H1 (cell line): ENCODE results near the gene FAM240A.
A peak's percentile ranks its signal among the peaks of the same experiment; 100 is the strongest.

ENCODE experiments used
- ATF2 ChIP-seq: IDR thresholded peaks from 2 replicates; pipeline ENCODE4 v1.6.1; 2012; ENCODE audit warnings: low read length, inconsistent platforms
- CBX8 ChIP-seq: fragments of 300-800, 300-1000 bp; sonication (generic); IDR thresholded peaks from 2 replicates; pipeline ENCODE4 v1.7.1; 2016; ENCODE audit warnings: low read depth, low read length, borderline replicate concordance
- CREB1 ChIP-seq: IDR thresholded peaks from 2 replicates; pipeline ENCODE4 v1.6.1; 2012; ENCODE audit warnings: inconsistent platforms
- EGR1 ChIP-seq: IDR thresholded peaks from 2 replicates; pipeline ENCODE4 v1.6.1; 2011; ENCODE audit warnings: low read depth, low read length, borderline replicate concordance
- EZH2 ChIP-seq: fragments of 200-600 bp; sonication (generic); IDR thresholded peaks from 2 replicates; pipeline ENCODE4 v1.7.1; 2012; ENCODE audit warnings: low read depth, mild to moderate bottlenecking, moderate library complexity, low read length, inconsistent platforms; ENCODE audit not compliant: severe bottlenecking
- FOSL1 ChIP-seq: IDR thresholded peaks from 2 replicates; pipeline ENCODE4 v1.6.1; 2011; ENCODE audit warnings: mild to moderate bottlenecking, low read depth, low read length, moderate library complexity; ENCODE audit not compliant: insufficient read depth
- JUND ChIP-seq: IDR thresholded peaks from 2 replicates; pipeline ENCODE4 v1.6.1; 2011; ENCODE audit warnings: mild to moderate bottlenecking, improper control_type of control experiment, low read length
- POLR2A ChIP-seq, 2 experiments: IDR thresholded peaks; 1 replicate in 1 of 2; 2 replicates in 1 of 2; pipeline ENCODE4 v1.6.1; 2011; ENCODE audit warnings: low read depth in 2 of 2, low read length in 2 of 2, mild to moderate bottlenecking in 2 of 2; ENCODE audit errors: control extremely low read depth in 1 of 2
- POLR2AphosphoS5 ChIP-seq: IDR thresholded peaks from 2 replicates; pipeline ENCODE4 v1.6.1; 2011; ENCODE audit warnings: low read depth, low read length
- TCF12 ChIP-seq: IDR thresholded peaks from 2 replicates; pipeline ENCODE4 v1.6.1; 2011; ENCODE audit warnings: low read depth, mild to moderate bottlenecking, low read length
- YY1 ChIP-seq: IDR thresholded peaks from 2 replicates; pipeline ENCODE4 v1.6.1; 2011; ENCODE audit warnings: low read depth, mild to moderate bottlenecking, low read length
- TF ChIP-seq, protein P1 (sequence below), 3 experiments: IDR thresholded peaks; 1 replicate in 2 of 3; 2 replicates in 1 of 3; pipeline versions ENCODE4 v1.5.1 to v1.6.1; 2011; ENCODE audit warnings: low read length in 3 of 3, mild to moderate bottlenecking in 3 of 3, inconsistent platforms in 2 of 3, low read depth in 1 of 3, moderate library complexity in 1 of 3; ENCODE audit not compliant: insufficient read depth in 1 of 3; ENCODE audit errors: control extremely low read depth in 1 of 3
- TF ChIP-seq, protein P2 (sequence below): IDR thresholded peaks from 2 replicates; pipeline ENCODE4 v1.6.1; 2012; ENCODE audit warnings: inconsistent platforms

- TF ChIP-seq POLR2AphosphoS5 (no peak), POLR2A (IDR thresholded peaks at IDR 0.05; ENCODE audit: control extremely low read depth in 1 of 2, low read depth in 2 of 2, low read length in 2 of 2) (no peak), ATF2 (peak; percentile 85; the same call in 1 of the 2 replicates), CBX8 (no peak), YY1 (peak; percentile 57; the same call in 1 of the 2 replicates), FOSL1 (no peak), EZH2 (no peak), JUND (peak; percentile 58; the same call in 1 of the 2 replicates), CREB1 (peak; percentile 69), EGR1 (peak; percentile 59; the same call in 1 of the 2 replicates), TCF12 (0 out of 2 replicates have a peak, but pooled peaks have one; percentile 57)
- TF ChIP-seq, protein P1, sequence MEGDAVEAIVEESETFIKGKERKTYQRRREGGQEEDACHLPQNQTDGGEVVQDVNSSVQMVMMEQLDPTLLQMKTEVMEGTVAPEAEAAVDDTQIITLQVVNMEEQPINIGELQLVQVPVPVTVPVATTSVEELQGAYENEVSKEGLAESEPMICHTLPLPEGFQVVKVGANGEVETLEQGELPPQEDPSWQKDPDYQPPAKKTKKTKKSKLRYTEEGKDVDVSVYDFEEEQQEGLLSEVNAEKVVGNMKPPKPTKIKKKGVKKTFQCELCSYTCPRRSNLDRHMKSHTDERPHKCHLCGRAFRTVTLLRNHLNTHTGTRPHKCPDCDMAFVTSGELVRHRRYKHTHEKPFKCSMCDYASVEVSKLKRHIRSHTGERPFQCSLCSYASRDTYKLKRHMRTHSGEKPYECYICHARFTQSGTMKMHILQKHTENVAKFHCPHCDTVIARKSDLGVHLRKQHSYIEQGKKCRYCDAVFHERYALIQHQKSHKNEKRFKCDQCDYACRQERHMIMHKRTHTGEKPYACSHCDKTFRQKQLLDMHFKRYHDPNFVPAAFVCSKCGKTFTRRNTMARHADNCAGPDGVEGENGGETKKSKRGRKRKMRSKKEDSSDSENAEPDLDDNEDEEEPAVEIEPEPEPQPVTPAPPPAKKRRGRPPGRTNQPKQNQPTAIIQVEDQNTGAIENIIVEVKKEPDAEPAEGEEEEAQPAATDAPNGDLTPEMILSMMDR (IDR thresholded peaks at IDR 0.05; ENCODE audit: control extremely low read depth in 1 of 3, insufficient read depth in 1 of 3, low read depth in 1 of 3, low read length in 3 of 3), result peak; percentile 98 to 100 (median 99)
- TF ChIP-seq, protein P2, sequence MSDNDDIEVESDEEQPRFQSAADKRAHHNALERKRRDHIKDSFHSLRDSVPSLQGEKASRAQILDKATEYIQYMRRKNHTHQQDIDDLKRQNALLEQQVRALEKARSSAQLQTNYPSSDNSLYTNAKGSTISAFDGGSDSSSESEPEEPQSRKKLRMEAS, result peak; percentile 95
Measured at GRCh38 chr3:46629551-46630517, 17.5 kb downstream of the FAM240A start.
